Measurements from ENCODE around the gene SPATS2L.

SPATS2L gene

DNA sequence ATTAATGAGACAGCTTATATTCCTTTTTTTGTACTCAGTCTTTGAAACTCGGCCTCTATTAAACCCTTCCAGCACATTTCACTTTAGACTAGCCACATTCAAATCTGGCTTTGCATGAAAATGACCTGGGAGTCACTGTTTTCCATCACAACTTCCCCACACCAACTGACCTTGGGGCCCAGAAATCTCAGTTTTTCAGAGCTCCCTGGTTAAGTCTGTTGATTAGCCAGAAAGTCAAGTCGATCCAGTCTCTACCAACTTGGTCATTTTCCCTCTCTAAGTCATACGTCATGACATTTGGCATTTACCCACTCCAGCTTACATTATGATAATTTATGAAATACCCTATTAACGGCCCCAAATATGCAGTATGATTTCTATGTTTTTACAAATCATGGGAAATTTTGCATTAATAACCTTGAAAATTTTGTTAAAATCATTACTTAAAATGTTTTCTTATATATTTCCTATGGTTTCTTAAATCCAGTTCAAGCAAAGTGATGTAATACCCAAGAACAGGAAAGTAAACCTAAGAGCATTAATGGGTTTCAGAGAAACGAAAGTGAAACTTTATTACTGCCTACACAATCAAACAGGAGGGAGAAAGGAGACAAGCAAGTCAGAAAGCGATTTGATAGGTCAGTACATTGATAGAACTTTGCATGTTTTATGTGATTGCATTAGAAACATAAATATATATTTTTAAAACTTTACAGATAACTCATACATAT is 77.1 kb downstream of the SPATS2L start:
- TF ChIP-seq, protein P1, sequence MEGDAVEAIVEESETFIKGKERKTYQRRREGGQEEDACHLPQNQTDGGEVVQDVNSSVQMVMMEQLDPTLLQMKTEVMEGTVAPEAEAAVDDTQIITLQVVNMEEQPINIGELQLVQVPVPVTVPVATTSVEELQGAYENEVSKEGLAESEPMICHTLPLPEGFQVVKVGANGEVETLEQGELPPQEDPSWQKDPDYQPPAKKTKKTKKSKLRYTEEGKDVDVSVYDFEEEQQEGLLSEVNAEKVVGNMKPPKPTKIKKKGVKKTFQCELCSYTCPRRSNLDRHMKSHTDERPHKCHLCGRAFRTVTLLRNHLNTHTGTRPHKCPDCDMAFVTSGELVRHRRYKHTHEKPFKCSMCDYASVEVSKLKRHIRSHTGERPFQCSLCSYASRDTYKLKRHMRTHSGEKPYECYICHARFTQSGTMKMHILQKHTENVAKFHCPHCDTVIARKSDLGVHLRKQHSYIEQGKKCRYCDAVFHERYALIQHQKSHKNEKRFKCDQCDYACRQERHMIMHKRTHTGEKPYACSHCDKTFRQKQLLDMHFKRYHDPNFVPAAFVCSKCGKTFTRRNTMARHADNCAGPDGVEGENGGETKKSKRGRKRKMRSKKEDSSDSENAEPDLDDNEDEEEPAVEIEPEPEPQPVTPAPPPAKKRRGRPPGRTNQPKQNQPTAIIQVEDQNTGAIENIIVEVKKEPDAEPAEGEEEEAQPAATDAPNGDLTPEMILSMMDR (IDR thresholded peaks at IDR 0.05; ENCODE audit: extremely low read depth, missing control alignments) = no peak
- peak; percentile 47 for DNase-seq (ENCODE audit: low spot score)

DNA sequence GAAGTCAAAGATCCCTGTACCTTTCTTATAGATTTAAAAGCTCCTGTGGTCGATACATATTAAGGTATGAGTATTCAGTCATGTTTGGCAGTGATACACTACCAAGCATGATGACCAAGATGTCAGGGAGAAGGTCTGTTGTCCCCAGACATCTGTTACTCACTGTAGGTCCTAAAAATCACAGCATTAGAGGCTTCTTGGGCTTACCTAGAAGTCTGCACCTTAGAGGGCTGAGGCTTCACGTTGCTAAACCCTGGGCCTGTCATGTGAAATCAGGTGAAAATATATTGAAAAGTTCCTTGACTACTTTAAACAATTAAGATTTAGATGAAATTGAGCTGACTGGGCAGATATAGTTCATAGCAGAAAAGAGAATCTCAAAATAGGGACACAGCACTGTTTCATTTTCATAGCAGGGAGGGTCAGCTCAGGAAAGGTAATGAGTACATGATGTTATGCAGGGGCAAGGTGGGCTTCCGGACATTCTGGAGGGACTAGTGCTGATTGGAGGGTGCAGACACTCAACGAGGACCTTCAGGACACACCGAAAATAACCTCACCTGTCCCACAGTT is 78.7 kb downstream of the SPATS2L start:
- DNase-seq (ENCODE audit: low spot score) = no peak
- TF ChIP-seq, protein P1 (IDR thresholded peaks at IDR 0.05; ENCODE audit: extremely low read depth, missing control alignments) = no peak

DNA sequence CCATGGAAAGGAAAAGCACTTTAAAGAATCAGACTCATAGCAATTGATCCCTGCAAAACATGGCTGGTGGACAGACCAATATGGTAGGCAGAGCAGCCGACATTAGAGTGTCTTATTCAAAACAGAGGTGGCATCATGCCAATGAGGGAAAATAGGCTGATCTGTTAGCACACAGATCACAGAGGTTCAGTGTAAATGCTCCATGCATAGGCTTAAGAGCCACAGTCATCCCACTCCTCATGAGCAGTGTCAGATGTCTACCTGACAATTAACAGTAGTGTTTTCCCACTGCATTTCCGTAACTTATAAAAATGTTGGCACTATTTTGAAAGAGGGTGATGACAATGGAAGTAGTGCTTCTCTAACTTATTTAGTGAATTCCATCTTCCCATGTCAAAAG is 86.7 kb downstream of the SPATS2L start:
- DNase-seq (ENCODE audit: low spot score) = no peak
- TF ChIP-seq, protein P1 (IDR thresholded peaks at IDR 0.05; ENCODE audit: extremely low read depth, missing control alignments) = no peak

DNA sequence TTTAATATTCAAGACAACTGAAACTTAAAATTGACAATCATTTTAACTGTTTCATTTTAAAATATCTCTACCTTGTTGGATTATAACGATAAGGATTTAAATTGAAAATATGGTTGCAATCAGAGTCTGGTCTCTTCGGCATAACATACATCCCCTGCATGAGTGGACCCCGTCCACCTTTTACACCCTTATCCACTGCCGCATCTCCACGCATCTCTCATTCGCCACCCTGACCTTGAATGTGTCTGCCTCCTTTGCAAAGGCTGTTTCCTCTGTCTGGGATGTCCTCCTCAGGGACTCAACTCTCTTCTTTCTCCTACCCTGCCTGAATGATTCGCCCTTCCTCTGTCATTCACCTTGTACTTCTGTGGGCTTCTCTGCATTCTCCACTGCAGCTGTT is 87.6 kb downstream of the SPATS2L start:
- TF ChIP-seq, protein P1 (IDR thresholded peaks at IDR 0.05; ENCODE audit: extremely low read depth, missing control alignments) = no peak
- DNase-seq (ENCODE audit: low spot score) = no peak

DNA sequence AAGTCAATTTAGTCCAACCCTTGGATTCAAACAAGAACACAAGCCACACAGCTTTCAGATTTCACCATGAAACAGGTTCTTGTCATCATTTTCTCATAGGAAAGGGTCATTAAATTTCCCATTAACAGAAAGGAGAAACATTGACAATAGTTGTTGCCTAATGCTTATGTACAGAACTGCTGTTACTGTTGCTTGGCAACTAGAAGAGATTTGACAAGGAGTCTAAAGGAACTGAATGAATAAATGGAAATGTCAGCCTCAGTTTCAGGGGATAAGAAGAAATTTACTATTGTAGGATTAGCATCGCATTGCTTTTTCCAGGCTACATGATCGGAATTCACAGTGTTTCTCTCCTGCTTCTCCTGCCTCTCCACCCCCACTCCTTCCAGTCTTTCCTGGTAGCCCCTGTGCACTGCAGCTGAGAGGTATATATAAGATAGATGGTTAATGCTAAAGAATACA is 90.3 kb downstream of the SPATS2L start:
- TF ChIP-seq, protein P1 (IDR thresholded peaks at IDR 0.05; ENCODE audit: extremely low read depth, missing control alignments) = no peak
- DNase-seq (ENCODE audit: low spot score) = no peak

DNA sequence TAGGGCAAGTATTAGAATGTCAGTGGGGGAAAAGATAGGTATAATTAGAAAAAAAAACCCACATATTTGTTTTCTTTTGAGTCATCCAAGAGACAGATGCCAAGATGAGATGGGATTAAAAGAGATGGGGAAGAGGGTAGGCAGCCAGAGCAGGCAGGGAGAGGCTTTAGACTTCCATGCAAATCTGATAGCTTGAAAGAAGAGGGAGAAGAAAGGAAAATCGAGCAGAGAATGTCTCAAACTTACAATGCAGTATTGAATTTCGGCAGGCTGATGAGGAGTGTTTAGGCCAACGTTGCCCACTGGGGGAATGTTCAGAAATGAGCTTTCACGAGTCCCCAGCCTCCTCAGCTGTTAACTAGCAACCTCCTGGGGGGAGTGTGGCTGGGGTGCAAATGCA is 91.3 kb downstream of the SPATS2L start:
- TF ChIP-seq, protein P1 (IDR thresholded peaks at IDR 0.05; ENCODE audit: extremely low read depth, missing control alignments) = no peak
- DNase-seq (ENCODE audit: low spot score) = no peak

DNA sequence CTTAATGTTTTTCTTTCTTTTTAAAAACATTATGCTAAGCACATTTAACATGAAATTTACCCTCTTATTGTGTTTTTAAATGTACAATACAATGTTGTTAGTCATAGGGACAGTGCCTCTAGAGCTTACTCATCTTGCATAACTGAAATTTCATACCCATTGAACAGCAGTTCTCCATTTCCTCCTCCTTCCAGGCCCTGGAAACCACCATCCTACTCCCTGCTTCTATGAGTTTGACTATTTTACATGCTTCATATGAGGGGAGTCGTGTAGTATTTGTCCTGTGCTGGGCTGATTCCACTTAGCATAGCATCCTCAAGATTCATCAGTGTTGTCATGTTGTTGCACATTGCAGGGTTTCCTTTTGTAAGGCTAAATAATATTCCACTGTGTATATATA is 92.6 kb downstream of the SPATS2L start:
- TF ChIP-seq, protein P1 (IDR thresholded peaks at IDR 0.05; ENCODE audit: extremely low read depth, missing control alignments) = no peak
- DNase-seq (ENCODE audit: low spot score) = no peak
